Brain microvascular endothelial cell (primary cell): ENCODE data around the gene C2CD5.

Experiments used
- DNase-seq: peaks from one replicate; pipeline ENCODE4 v3.0.0-alpha.2; 2020
- H3K27ac ChIP-seq: fragments of 250-450 bp; sonication (Bioruptor Pico); 2 replicates; pipeline ENCODE4 v1.5.1; 2020; ENCODE audit warnings: mild to moderate bottlenecking, moderate library complexity
- H3K27me3 ChIP-seq: fragments of 250-450 bp; sonication (Bioruptor Pico); replicated peaks from 2 replicates; pipeline ENCODE4 v1.5.1; 2020; ENCODE audit warnings: mild to moderate bottlenecking
- H3K36me3 ChIP-seq: fragments of 250-450 bp; sonication (Bioruptor Pico); replicated peaks from 2 replicates; pipeline ENCODE4 v1.5.1; 2020; ENCODE audit warnings: mild to moderate bottlenecking
- H3K4me3 ChIP-seq: 2 replicates; pipeline ENCODE4 v1.5.1; 2011; ENCODE audit warnings: low read depth, mild to moderate bottlenecking, control low read depth, low read length, moderate library complexity
- in situ Hi-C: cut with HindIII; loops from 2 replicates; pipeline ENCODE4 v1.10.0; 2017; ENCODE audit warnings: low sequenced_read_pairs, low pct_ligation_motif_present
- TF ChIP-seq, protein P1 (sequence below): IDR thresholded peaks from 2 replicates; pipeline ENCODE4 v1.5.1; 2011; ENCODE audit warnings: low read depth, mild to moderate bottlenecking, moderate library complexity, low read length, control low read depth, inconsistent platforms; ENCODE audit errors: missing control alignments

The C2CD5 gene

DNA sequence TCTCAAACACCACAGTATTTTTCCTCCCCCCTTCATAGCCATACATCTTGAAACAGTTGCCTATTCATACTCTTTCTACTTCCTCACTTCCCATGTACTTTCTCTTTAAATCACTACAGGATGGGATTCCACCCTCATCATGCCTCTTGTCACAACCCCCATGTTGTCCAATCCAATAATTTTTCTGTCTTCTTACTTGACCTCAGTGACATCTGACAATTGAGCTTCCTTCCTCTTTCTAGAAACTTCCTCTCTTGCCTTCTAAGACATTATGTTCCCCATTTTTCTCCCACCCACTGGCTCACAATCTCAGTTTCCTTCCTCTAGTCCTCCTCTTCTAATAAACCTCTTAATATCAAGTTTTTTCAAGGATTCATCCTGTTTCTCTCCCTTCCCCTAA is 5.3 kb downstream of the C2CD5 start:
- no peak for DNase-seq
- in situ Hi-C loops, result no loop called here
- TF ChIP-seq, protein P1, sequence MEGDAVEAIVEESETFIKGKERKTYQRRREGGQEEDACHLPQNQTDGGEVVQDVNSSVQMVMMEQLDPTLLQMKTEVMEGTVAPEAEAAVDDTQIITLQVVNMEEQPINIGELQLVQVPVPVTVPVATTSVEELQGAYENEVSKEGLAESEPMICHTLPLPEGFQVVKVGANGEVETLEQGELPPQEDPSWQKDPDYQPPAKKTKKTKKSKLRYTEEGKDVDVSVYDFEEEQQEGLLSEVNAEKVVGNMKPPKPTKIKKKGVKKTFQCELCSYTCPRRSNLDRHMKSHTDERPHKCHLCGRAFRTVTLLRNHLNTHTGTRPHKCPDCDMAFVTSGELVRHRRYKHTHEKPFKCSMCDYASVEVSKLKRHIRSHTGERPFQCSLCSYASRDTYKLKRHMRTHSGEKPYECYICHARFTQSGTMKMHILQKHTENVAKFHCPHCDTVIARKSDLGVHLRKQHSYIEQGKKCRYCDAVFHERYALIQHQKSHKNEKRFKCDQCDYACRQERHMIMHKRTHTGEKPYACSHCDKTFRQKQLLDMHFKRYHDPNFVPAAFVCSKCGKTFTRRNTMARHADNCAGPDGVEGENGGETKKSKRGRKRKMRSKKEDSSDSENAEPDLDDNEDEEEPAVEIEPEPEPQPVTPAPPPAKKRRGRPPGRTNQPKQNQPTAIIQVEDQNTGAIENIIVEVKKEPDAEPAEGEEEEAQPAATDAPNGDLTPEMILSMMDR, result no peak
- no peak overlapping the region for H3K27ac ChIP-seq
- no peaks in the 10 kb centered on the region for H3K27me3 ChIP-seq
- H3K36me3 ChIP-seq, result no peaks in the 10 kb centered on the region
- no peak overlapping the region for H3K4me3 ChIP-seq

- H3K27me3 ChIP-seq, result no peaks in the 10 kb centered on the region
- TF ChIP-seq, protein P1, result no peak
- in situ Hi-C loops, result no loop called here
- H3K27ac ChIP-seq, result no peak overlapping the region
- no peak for DNase-seq
- no peak overlapping the region for H3K4me3 ChIP-seq
- H3K36me3 ChIP-seq, result no peaks in the 10 kb centered on the region
Observed at GRCh38 chr12:22538311-22538710, 6.0 kb downstream of the C2CD5 start.

- TF ChIP-seq, protein P1, result no peak
- in situ Hi-C loops, result no loop called here
Observed at GRCh38 chr12:22536971-22537544, 7.3 kb downstream of the C2CD5 start.

GRCh38 chr12:22536346-22536945 is 7.9 kb downstream of the C2CD5 start:
- TF ChIP-seq, protein P1, result no peak
- Histone ChIP-seq H3K27ac (no peak overlapping the region), H3K27me3 (no peaks in the 10 kb centered on the region), H3K36me3 (peaks cover 4% of the 10 kb centered on the region), H3K4me3 (no peak overlapping the region)
- in situ Hi-C loops, result no loop called here
- DNase-seq, result no peak

More at GRCh38 chr12:22536971-22537544, 7.3 kb downstream of the C2CD5 start:
- DNase-seq, result no peak
- Histone ChIP-seq H3K4me3 (no peak overlapping the region), H3K36me3 (peaks cover 4% of the 10 kb centered on the region), H3K27ac (no peak overlapping the region), H3K27me3 (no peaks in the 10 kb centered on the region)

DNA sequence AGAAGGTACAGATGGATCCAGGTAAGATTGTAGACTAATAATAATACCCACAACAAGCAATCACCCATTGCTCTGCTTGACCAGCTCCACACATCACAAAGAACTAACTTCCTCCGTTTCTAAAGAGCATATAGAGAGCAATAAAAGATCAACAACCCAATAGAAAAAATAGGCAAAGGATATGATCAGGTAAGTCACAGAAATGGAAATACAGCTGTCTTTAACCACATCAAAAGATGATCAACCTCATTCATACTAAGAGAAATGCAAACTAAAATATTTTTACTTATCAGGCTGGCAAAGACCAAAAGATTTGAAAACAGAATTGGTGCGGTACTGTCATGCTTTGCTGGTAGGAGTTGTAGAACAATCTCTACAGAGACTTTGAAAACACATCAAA is 8.9 kb downstream of the C2CD5 start:
- TF ChIP-seq, protein P1, result no peak
- Histone ChIP-seq H3K36me3 (peaks cover 4% of the 10 kb centered on the region), H3K27ac (no peak overlapping the region), H3K4me3 (no peak overlapping the region), H3K27me3 (no peaks in the 10 kb centered on the region)
- in situ Hi-C loops, result no loop called here
- no peak for DNase-seq

DNA sequence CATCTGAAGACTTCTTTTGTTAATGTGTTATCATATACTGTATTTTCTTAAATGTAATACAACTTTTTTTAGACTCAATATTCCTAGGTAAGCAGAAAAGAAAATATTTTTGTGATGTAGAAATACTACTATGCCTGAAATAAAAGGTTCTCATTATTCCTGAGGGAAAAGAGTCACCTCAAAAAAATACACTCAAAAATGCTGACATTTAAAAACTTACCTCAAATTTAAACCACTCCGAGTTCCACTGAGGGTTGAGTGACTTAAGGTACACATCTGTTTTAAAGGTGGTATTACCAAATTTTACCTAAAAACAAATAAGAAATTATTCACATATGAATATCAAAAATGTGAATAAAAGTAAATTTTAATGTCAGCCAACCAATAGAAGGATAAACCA is 9.3 kb downstream of the C2CD5 start:
- no peak overlapping the region for H3K27ac ChIP-seq
- peaks cover 4% of the 10 kb centered on the region for H3K36me3 ChIP-seq
- TF ChIP-seq, protein P1, result no peak
- H3K4me3 ChIP-seq, result no peak overlapping the region
- in situ Hi-C loops, result no loop called here
- DNase-seq, result no peak
- no peaks in the 10 kb centered on the region for H3K27me3 ChIP-seq
